Type B pancreatic cell (in vitro differentiated cells): ENCODE data around the gene SLC7A10. TPM values are rescaled to one million over a fixed set of nuclear protein-coding genes. Genes with fewer than 3 reads are reported as not detected.

Source experiments
- DNase-seq: peaks from one replicate; pipeline ENCODE4 v3.0.0; 2021; ENCODE audit warnings: mixed read lengths; ENCODE audit not compliant: unreplicated experiment; ENCODE audit errors: extremely low spot score
- H3K27ac Mint-ChIP-seq: 2 replicates; pipeline ENCODE4 v1.8.0; 2021; ENCODE audit warnings: mild to moderate bottlenecking, mixed read lengths
- H3K27me3 Mint-ChIP-seq: 2 replicates; pipeline ENCODE4 v1.8.0; 2021; ENCODE audit warnings: mixed read lengths
- H3K36me3 Mint-ChIP-seq: 2 replicates; pipeline ENCODE4 v1.8.0; 2021; ENCODE audit warnings: mixed read lengths
- H3K4me1 Mint-ChIP-seq: one replicate; pipeline ENCODE4 v1.8.0; 2021; ENCODE audit warnings: mixed read lengths; ENCODE audit not compliant: unreplicated experiment
- H3K4me3 Mint-ChIP-seq: 2 replicates; pipeline ENCODE4 v1.8.0; 2021; ENCODE audit warnings: mild to moderate bottlenecking, mixed read lengths
- H3K9me3 Mint-ChIP-seq: 2 replicates; pipeline ENCODE4 v1.8.0; 2021; ENCODE audit warnings: mixed read lengths
- total RNA-seq: library from RNA; stranded (reverse); gene quantifications from 2 replicates; pipeline ENCODE4 v1.2.1, GENCODE V29; 2021; ENCODE audit warnings: low replicate concordance
- TF ChIP-seq, protein P1 (sequence below): fragments of 200-600 bp; sonication (generic); conservative IDR thresholded peaks from 2 replicates; pipeline ENCODE4 v1.5.0; 2021; ENCODE audit warnings: antibody characterized with exemption, mild to moderate bottlenecking

SLC7A10 gene
- total RNA-seq, 1 donor from 2014 or later, result 0.68 TPM

DNA sequence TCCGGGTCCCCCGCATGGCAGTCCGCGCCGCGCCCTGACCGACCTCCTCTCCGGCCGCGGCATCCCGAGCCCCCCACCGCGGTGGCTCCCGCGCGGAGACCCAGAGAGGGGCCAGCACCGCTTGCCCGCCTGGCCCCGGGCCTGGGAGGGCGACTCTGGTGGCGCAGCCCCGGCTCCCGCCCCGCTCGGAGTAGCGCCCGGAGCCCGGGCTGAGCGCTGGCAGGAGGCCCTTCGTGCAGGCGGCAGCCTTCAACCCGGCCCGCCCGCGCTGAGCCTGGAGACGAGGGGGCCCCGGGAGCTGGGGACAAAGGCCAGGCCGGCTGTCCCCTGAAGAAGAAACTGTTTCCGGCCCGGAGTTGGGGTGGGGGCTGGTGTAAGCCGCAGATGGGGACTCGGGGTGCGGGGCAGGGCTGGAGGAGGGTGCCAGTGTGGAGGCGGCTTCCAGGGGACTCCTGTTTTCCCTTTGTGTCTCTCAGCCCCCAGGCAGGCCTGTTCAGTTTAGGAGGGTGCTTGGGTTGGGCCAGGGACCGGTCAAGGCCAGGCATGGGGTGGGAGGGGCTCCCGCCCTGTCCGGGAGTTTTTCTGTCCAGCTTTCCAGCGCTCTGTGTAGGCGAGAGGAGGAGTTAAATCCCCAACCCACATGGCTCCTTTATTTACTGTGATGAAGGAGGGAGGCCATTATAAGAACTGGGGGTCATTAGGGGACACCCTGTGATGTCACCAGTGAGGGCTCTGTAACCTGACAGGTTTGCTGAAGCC, 30.6 kb downstream of the SLC7A10 start:
- TF ChIP-seq, protein P1, sequence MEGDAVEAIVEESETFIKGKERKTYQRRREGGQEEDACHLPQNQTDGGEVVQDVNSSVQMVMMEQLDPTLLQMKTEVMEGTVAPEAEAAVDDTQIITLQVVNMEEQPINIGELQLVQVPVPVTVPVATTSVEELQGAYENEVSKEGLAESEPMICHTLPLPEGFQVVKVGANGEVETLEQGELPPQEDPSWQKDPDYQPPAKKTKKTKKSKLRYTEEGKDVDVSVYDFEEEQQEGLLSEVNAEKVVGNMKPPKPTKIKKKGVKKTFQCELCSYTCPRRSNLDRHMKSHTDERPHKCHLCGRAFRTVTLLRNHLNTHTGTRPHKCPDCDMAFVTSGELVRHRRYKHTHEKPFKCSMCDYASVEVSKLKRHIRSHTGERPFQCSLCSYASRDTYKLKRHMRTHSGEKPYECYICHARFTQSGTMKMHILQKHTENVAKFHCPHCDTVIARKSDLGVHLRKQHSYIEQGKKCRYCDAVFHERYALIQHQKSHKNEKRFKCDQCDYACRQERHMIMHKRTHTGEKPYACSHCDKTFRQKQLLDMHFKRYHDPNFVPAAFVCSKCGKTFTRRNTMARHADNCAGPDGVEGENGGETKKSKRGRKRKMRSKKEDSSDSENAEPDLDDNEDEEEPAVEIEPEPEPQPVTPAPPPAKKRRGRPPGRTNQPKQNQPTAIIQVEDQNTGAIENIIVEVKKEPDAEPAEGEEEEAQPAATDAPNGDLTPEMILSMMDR, result no peak
- peak; percentile 69 for DNase-seq
- Mint-ChIP-seq H3K4me3 (peak overlapping the region; percentile 89), H3K36me3 (no peaks in the 10 kb centered on the region), H3K4me1 (no peaks in the 10 kb centered on the region), H3K27me3 (peaks cover 28% of the 10 kb centered on the region), H3K27ac (peak overlapping the region; percentile 75), H3K9me3 (no peaks in the 10 kb centered on the region)

DNA sequence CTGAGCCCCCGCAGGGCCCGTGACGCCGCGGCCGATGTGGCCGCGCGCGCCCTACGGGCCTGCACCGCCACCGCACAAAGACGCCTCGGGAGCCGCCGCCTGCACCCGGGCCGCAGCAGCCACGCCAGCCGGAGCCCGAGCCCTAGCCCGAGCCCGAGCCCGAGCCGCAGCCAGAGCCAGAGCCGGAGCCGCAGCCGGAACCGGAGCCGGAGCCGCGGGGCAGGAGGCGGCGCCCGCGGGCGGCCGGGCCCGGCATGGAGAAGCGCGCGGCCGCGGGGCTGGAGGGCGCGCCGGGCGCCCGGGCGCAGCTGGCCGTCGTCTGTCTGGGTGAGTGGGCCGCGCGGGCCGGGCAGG, 31.1 kb downstream of the SLC7A10 start:
- TF ChIP-seq, protein P1, result no peak
- Mint-ChIP-seq H3K27ac (no peak overlapping the region), H3K4me1 (no peaks in the 10 kb centered on the region), H3K36me3 (no peaks in the 10 kb centered on the region), H3K4me3 (no peak overlapping the region), H3K9me3 (no peaks in the 10 kb centered on the region), H3K27me3 (peaks cover 28% of the 10 kb centered on the region)
- no peak for DNase-seq

DNA sequence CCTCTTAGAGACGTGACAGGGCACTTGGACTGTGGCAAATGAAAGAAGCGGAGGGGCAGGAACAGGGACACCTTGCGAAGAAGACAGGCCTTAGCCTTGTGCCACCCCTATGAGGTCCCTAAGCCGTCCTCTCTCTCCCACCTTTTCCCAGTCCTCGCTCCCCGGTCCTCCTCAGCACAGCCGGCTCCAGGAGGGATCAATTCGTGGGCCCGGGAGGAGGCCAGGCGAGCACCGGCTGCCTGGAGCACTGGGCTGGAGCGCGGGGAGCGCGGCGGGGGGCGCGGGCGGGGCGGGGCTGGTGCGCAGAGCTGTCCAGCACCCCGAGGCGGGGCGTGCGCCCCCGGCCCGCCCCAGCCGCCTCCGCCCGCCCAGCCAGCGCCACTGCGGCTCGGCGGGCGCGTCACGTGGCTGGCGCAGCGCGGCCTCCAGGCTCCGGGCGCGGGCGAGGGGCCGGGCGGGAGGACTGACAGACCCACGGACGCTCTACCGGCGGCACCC, 31.7 kb downstream of the SLC7A10 start, which contains the start of gene LRP3:
LRP3 (plus strand) TSS at position 466 of the 498 bp plus-strand sequence. CDS start 456 bp downstream, outside the sequence.
- no peaks in the 10 kb centered on the region for H3K4me1 Mint-ChIP-seq
- H3K36me3 Mint-ChIP-seq, result no peaks in the 10 kb centered on the region
- peak; percentile 67 for DNase-seq
- peak within 1 kb of the TSS; percentile 89 for H3K4me3 Mint-ChIP-seq
- TF ChIP-seq, protein P1, result no peak
- no peaks in the 10 kb centered on the region for H3K9me3 Mint-ChIP-seq
- peaks cover 28% of the 10 kb centered on the region for H3K27me3 Mint-ChIP-seq
- H3K27ac Mint-ChIP-seq, result peak within 1 kb of the TSS; percentile 75

DNA sequence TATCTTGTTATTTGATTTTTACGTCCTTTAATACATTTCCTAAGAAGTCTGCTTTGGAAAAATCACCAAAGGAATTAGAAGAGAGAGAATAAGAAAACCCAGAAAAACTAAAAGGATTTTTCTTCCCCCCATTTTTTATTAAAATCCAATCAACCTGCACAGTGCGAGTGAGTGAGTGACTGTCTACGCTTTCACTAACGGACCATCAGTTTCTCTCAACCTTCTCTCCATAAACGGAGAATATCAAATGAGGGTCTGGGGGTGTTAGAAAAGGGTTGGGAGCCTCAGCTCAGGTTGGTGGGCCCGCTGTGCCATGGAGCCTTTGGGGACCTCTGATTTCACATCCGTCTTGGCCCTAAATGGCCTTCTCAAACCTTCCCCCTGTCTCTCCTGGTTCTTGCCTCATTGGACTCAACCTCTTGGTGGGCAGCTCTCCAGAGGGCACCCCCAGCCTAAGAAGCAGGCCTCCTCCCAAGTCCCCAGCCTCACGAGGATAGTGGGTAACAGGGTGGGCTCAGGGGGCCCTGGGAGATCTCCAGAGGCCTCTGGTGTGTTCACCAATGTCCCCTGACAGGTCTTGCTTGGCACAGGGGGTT, 32.3 kb downstream of the SLC7A10 start:
- no peak for DNase-seq
- Mint-ChIP-seq H3K4me1 (no peaks in the 10 kb centered on the region), H3K4me3 (peak overlapping the region; percentile 83), H3K9me3 (no peaks in the 10 kb centered on the region), H3K27me3 (peaks cover 28% of the 10 kb centered on the region), H3K36me3 (no peaks in the 10 kb centered on the region), H3K27ac (no peak overlapping the region)
- TF ChIP-seq, protein P1, result no peak

DNA sequence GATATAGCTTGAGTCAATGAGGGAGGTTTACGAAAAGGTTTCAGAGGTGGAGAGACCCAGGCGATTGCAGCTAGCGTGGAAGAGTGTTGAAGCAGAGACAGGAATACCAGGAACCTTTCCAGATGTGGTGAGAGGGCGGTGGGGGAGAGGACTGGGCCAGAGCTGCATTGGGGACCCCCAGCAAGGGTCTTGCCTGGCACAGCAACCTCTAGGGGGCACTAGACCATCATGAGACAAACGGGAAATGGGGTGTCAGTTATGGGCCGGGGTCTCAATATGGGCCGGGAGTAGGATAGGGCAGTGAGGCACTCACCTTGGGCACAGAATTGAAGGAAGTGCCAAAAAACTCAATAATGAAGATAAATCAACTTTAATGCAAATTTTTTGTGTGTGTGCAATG, 33.6 kb downstream of the SLC7A10 start:
- Mint-ChIP-seq H3K27ac (no peak overlapping the region), H3K27me3 (peaks cover 28% of the 10 kb centered on the region), H3K4me1 (no peaks in the 10 kb centered on the region), H3K4me3 (peak overlapping the region; percentile 9), H3K9me3 (no peaks in the 10 kb centered on the region), H3K36me3 (no peaks in the 10 kb centered on the region)
- TF ChIP-seq, protein P1, result peak; percentile 53
- DNase-seq, result no peak
